HepG2 (cell line): ENCODE data around the gene ITCH. TPM values are rescaled to one million over a fixed set of nuclear protein-coding genes. Genes with fewer than 3 reads are reported as not detected.

Experiments used
- ASH2L ChIP-seq: fragments of 300-600, 200-600 bp; sonication (generic); IDR thresholded peaks from 2 replicates; pipeline ENCODE4 v1.7.0; 2017; ENCODE audit warnings: low read depth, mild to moderate bottlenecking, moderate library complexity, mixed read lengths, low read length; ENCODE audit not compliant: insufficient read length
- CEBPB ChIP-seq: IDR thresholded peaks from 2 replicates; pipeline ENCODE4 v1.6.1; 2011; ENCODE audit warnings: low read depth, low read length, improper control_type of control experiment, borderline replicate concordance
- CSRNP1 ChIP-seq: sonication (generic); formaldehyde crosslinking; IDR thresholded peaks from 2 replicates; pipeline ENCODE4 v1.8.1; 2023; ENCODE audit warnings: mild to moderate bottlenecking, missing genetic modification reagents
- FOXO4 ChIP-seq: sonication (generic); formaldehyde crosslinking; conservative IDR thresholded peaks from 2 replicates; pipeline ENCODE4 v1.8.1; 2023; ENCODE audit warnings: missing genetic modification reagents
- KDM5B ChIP-seq: sonication (generic); formaldehyde crosslinking; IDR thresholded peaks from 2 replicates; pipeline ENCODE4 v1.4.0; 2020; ENCODE audit warnings: missing genetic modification reagents, mild to moderate bottlenecking, borderline replicate concordance
- KLF11 ChIP-seq: IDR thresholded peaks from 2 replicates; pipeline ENCODE4 v1.6.1; 2016; ENCODE audit warnings: missing compliant biosample characterization
- NR2F6 ChIP-seq, 2 experiments: IDR thresholded peaks; 2 replicates each; pipeline ENCODE4 v1.6.1; 2016; ENCODE audit warnings: antibody characterized with exemption in 1 of 2, mild to moderate bottlenecking in 1 of 2
- RARA ChIP-seq: IDR thresholded peaks from 2 replicates; pipeline ENCODE4 v1.6.1; 2016; ENCODE audit warnings: missing genetic modification reagents, missing compliant biosample characterization
- YY1 ChIP-seq: IDR thresholded peaks from 2 replicates; pipeline ENCODE4 v1.6.1; 2011; ENCODE audit warnings: low read length, low read depth, moderate library complexity, mild to moderate bottlenecking; ENCODE audit not compliant: insufficient read depth, insufficient replicate concordance
- ZNF280D ChIP-seq: sonication (generic); formaldehyde crosslinking; IDR thresholded peaks from 2 replicates; pipeline ENCODE4 v1.5.1; 2020; ENCODE audit warnings: mild to moderate bottlenecking, missing genetic modification reagents
- ZNF317 ChIP-seq: sonication (generic); formaldehyde crosslinking; IDR thresholded peaks from 2 replicates; pipeline ENCODE4 v1.5.0; 2020; ENCODE audit warnings: mild to moderate bottlenecking, missing genetic modification reagents
- ZNF331 ChIP-seq: sonication (generic); formaldehyde crosslinking; IDR thresholded peaks from 2 replicates; pipeline ENCODE4 v1.4.0; 2020; ENCODE audit warnings: missing genetic modification reagents
- ZNF772 ChIP-seq: sonication (generic); formaldehyde crosslinking; IDR thresholded peaks from 2 replicates; pipeline ENCODE4 v1.5.0; 2020; ENCODE audit warnings: mild to moderate bottlenecking, missing genetic modification reagents
- ZSCAN31 ChIP-seq: sonication (generic); formaldehyde crosslinking; IDR thresholded peaks from 2 replicates; pipeline ENCODE4 v1.5.0; 2020; ENCODE audit warnings: low read depth, mild to moderate bottlenecking, missing genetic modification reagents
- polyA plus RNA-seq, 8 experiments: library from polyadenylated mRNA; depleted of rRNA in 3 of 8; stranded (reverse) in 7 of 8; unstranded in 1 of 8; fragments of >200 nt; fragmentation: Illumina TruSeq in 4 of 8; extraction: Trizol in 4 of 8; gene quantifications; 2 replicates each; pipeline versions ENCODE4 v1.2.1 to v1.2.3, GENCODE V29; 2011 to 2016; ENCODE audit warnings: low read depth in 4 of 8, missing spikeins in 1 of 8, mixed read lengths in 1 of 8; ENCODE audit not compliant: insufficient read depth in 1 of 8
- total RNA-seq, 5 experiments: library from RNA; depleted of rRNA; stranded (reverse); fragments of >200 nt; fragmentation: Illumina TruSeq; extraction: Trizol; gene quantifications; 2 replicates each; pipeline ENCODE4 v1.2.3, GENCODE V29; 2016; ENCODE audit warnings: low read depth in 1 of 5
- TF ChIP-seq, protein P1 (sequence below): sonication (generic); formaldehyde crosslinking; conservative IDR thresholded peaks from 2 replicates; pipeline ENCODE4 v1.4.0; 2020; ENCODE audit warnings: mild to moderate bottlenecking, missing genetic modification reagents, moderate library complexity

ITCH gene
- total and polyA plus RNA-seq, 2 of the 13 experiments (the other 11 are each of a cell fraction or from before 2014, with no cell fraction given), result 20.5 to 112 TPM

GRCh38 chr20:34330861-34331544, 32.1 kb upstream of the ITCH start (continued):
- TF ChIP-seq, protein P1, sequence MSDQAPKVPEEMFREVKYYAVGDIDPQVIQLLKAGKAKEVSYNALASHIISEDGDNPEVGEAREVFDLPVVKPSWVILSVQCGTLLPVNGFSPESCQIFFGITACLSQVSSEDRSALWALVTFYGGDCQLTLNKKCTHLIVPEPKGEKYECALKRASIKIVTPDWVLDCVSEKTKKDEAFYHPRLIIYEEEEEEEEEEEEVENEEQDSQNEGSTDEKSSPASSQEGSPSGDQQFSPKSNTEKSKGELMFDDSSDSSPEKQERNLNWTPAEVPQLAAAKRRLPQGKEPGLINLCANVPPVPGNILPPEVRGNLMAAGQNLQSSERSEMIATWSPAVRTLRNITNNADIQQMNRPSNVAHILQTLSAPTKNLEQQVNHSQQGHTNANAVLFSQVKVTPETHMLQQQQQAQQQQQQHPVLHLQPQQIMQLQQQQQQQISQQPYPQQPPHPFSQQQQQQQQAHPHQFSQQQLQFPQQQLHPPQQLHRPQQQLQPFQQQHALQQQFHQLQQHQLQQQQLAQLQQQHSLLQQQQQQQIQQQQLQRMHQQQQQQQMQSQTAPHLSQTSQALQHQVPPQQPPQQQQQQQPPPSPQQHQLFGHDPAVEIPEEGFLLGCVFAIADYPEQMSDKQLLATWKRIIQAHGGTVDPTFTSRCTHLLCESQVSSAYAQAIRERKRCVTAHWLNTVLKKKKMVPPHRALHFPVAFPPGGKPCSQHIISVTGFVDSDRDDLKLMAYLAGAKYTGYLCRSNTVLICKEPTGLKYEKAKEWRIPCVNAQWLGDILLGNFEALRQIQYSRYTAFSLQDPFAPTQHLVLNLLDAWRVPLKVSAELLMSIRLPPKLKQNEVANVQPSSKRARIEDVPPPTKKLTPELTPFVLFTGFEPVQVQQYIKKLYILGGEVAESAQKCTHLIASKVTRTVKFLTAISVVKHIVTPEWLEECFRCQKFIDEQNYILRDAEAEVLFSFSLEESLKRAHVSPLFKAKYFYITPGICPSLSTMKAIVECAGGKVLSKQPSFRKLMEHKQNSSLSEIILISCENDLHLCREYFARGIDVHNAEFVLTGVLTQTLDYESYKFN (CRISPR knock-in tag), result peak; percentile 68
- 0 out of 2 replicates have a peak, but pooled peaks have one; percentile 36 for TF ChIP-seq CSRNP1 (CRISPR knock-in tag)
- peak; percentile 70; the same call in 1 of the 2 replicates for TF ChIP-seq CEBPB
- TF ChIP-seq ASH2L, result peak; percentile 44
- peak; percentile 23; the same call in 1 of the 2 replicates for TF ChIP-seq ZNF331 (CRISPR knock-in tag)
- peak; percentile 82 for TF ChIP-seq RARA (CRISPR knock-in tag)
- peak; percentile 94; the same call in 1 of the 2 replicates for TF ChIP-seq FOXO4
- TF ChIP-seq YY1, result peak; percentile 6
- 0 out of 2 replicates have a peak, but pooled peaks have one; percentile 57 for TF ChIP-seq ZSCAN31
- TF ChIP-seq ZNF317, result peak; percentile 48; the same call in 1 of the 2 replicates
- peak; percentile 92 for TF ChIP-seq ZNF280D (CRISPR knock-in tag)
- peak; percentile 27; the same call in 1 of the 2 replicates for TF ChIP-seq KDM5B
- 0 out of 2 replicates have a peak, but pooled peaks have one; percentile 14 for TF ChIP-seq KLF11 (CRISPR knock-in tag)
- TF ChIP-seq NR2F6 (IDR thresholded peaks at IDR 0.05), result peak; percentile 79
- TF ChIP-seq NR2F6 (CRISPR knock-in tag; IDR thresholded peaks at IDR 0.05), result peak; percentile 79; the same call in 1 of the 2 replicates
- peak; percentile 49; the same call in 1 of the 2 replicates for TF ChIP-seq ZNF772
